OCI-LY3 (cell line): ENCODE data around the gene FLRT1.

Source experiments
- H2AFZ ChIP-seq: fragments of 200-600, 300-600 bp; shearing (Covaris generic); 2 replicates; pipeline ENCODE4 v1.6.0; 2014; ENCODE audit warnings: antibody characterized with exemption, low read depth, low read length
- H3K27ac ChIP-seq: fragments of 200-600, 300-600 bp; sonication (generic); 2 replicates; pipeline ENCODE4 v1.5.1; 2014; ENCODE audit warnings: mild to moderate bottlenecking, low read length, moderate library complexity, mixed read lengths
- H3K27me3 ChIP-seq: fragments of 200-600, 300-600 bp; sonication (generic); 2 replicates; pipeline ENCODE4 v1.6.1; 2014; ENCODE audit warnings: low read depth, low read length, mixed read lengths
- H3K36me3 ChIP-seq: fragments of 200-600, 300-600 bp; sonication (generic); replicated peaks from 2 replicates; pipeline ENCODE3; 2014; ENCODE audit warnings: low read depth, low read length, mixed read lengths
- H3K4me1 ChIP-seq: fragments of 300-600, 200-600 bp; sonication (generic); 2 replicates; pipeline ENCODE4 v1.6.1; 2014; ENCODE audit warnings: low read length, mixed read lengths
- H3K4me2 ChIP-seq: fragments of 200-600, 300-600 bp; sonication (generic); 2 replicates; pipeline ENCODE4 v1.6.1; 2014; ENCODE audit warnings: low read length, mixed read lengths
- H3K4me3 ChIP-seq: fragments of 300-600, 200-600 bp; sonication (generic); 2 replicates; pipeline ENCODE4 v1.5.1; 2014; ENCODE audit warnings: antibody characterized with exemption, mild to moderate bottlenecking, low read length, moderate library complexity
- H3K79me2 ChIP-seq: fragments of 300-600, 200-600 bp; shearing (Covaris generic); 2 replicates; pipeline ENCODE4 v1.6.1; 2014; ENCODE audit warnings: mild to moderate bottlenecking, low read length, mixed read lengths
- H3K9ac ChIP-seq: fragments of 300-600, 200-600 bp; shearing (Covaris generic); 2 replicates; pipeline ENCODE4 v1.6.0; 2014; ENCODE audit warnings: mild to moderate bottlenecking, low read length, moderate library complexity
- H3K9me3 ChIP-seq: fragments of 200-600, 300-600 bp; shearing (Covaris generic); 2 replicates; pipeline ENCODE4 v1.6.1; 2014; ENCODE audit warnings: low read length, mixed read lengths; ENCODE audit not compliant: insufficient read depth
- H4K20me1 ChIP-seq: fragments of 200-600, 300-600 bp; sonication (generic); 2 replicates; pipeline ENCODE4 v1.6.1; 2016; ENCODE audit warnings: low read length, mixed read lengths; ENCODE audit not compliant: insufficient read depth
- EZH2phosphoT487 ChIP-seq: fragments of 200-600 bp; shearing (Covaris generic); IDR thresholded peaks from 2 replicates; pipeline ENCODE4 v1.6.1; 2018; ENCODE audit warnings: antibody characterized with exemption, mixed run types, low read depth
- TF ChIP-seq, protein P1 (sequence below): fragments of 200-600, 300-600 bp; sonication (generic); IDR thresholded peaks from 2 replicates; pipeline ENCODE4 v1.5.1; 2014; ENCODE audit warnings: antibody characterized with exemption, low read length, low read depth

The FLRT1 gene

DNA sequence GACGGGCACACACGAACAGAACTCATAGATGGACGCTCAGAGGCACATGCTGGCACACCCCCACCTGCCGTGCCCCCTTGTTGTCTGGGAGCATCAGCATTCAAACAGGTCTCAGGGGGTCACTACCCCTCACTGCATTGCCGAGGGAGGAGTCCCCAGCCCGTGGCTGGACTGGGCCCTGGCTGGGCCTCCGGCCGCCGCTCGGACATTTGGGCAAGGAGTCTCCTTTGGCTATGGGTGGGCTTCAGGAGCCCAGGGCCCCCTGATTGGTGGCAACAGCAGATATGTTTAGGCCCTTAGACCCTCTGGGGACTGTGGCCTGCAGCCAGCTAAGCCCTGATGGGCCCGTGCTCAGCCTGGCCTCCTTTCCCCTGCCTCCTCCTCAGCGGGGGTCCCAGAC is 41.9 kb downstream of the FLRT1 start:
- Histone ChIP-seq H4K20me1 (no peaks in the 10 kb centered on the region; the same call in 1 of the 2 replicates), H3K36me3 (no peaks in the 10 kb centered on the region), H3K9ac (no peak overlapping the region), H3K4me2 (no peak overlapping the region), H2AFZ (no peak overlapping the region), H3K79me2 (no peaks in the 10 kb centered on the region), H3K27me3 (peaks cover 7% of the 10 kb centered on the region), H3K9me3 (no peaks in the 10 kb centered on the region), H3K4me1 (no peaks in the 10 kb centered on the region), H3K27ac (no peak overlapping the region), H3K4me3 (no peak overlapping the region)
- TF ChIP-seq, protein P1, sequence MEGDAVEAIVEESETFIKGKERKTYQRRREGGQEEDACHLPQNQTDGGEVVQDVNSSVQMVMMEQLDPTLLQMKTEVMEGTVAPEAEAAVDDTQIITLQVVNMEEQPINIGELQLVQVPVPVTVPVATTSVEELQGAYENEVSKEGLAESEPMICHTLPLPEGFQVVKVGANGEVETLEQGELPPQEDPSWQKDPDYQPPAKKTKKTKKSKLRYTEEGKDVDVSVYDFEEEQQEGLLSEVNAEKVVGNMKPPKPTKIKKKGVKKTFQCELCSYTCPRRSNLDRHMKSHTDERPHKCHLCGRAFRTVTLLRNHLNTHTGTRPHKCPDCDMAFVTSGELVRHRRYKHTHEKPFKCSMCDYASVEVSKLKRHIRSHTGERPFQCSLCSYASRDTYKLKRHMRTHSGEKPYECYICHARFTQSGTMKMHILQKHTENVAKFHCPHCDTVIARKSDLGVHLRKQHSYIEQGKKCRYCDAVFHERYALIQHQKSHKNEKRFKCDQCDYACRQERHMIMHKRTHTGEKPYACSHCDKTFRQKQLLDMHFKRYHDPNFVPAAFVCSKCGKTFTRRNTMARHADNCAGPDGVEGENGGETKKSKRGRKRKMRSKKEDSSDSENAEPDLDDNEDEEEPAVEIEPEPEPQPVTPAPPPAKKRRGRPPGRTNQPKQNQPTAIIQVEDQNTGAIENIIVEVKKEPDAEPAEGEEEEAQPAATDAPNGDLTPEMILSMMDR: no peak
- TF ChIP-seq EZH2phosphoT487: no peak

- no peak overlapping the region for H3K4me2 ChIP-seq
- H2AFZ ChIP-seq: no peak overlapping the region
- H3K9me3 ChIP-seq: no peaks in the 10 kb centered on the region
- H3K4me1 ChIP-seq: no peaks in the 10 kb centered on the region
- no peak overlapping the region for H3K27ac ChIP-seq
- H3K4me3 ChIP-seq: no peak overlapping the region
- H4K20me1 ChIP-seq: no peaks in the 10 kb centered on the region; the same call in 1 of the 2 replicates
- TF ChIP-seq EZH2phosphoT487: no peak
- TF ChIP-seq, protein P1: no peak
- no peak overlapping the region for H3K9ac ChIP-seq
- peaks cover 7% of the 10 kb centered on the region for H3K27me3 ChIP-seq
- H3K79me2 ChIP-seq: no peaks in the 10 kb centered on the region
- no peaks in the 10 kb centered on the region for H3K36me3 ChIP-seq
These were observed 42.6 kb downstream of the FLRT1 start for GRCh38 chr11:64078284-64078683.

DNA sequence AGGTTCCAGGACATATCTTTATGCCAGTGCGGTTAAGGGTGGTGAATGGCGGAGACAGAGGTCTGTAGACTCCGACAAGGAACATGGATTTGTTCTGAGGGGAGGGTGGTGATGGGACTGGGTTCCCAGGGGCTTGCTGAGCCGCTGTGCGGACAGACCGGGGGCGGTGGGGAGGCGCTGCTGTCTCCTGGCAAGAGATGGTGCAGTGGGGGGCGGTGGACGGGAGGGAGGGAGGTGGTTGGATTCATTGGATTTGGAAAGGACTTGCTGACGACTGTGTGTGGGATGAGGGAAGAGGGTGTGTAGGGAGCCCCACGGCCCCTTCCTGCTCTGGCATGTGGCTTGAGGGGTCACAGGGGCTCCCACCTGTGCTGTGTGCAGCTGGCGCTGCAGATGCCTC is 43.2 kb downstream of the FLRT1 start:
- Histone ChIP-seq H3K27ac (no peak overlapping the region), H3K4me2 (no peak overlapping the region), H3K27me3 (peaks cover 7% of the 10 kb centered on the region), H3K4me1 (no peaks in the 10 kb centered on the region), H3K4me3 (no peak overlapping the region), H3K9me3 (no peaks in the 10 kb centered on the region), H3K36me3 (no peaks in the 10 kb centered on the region), H3K79me2 (no peaks in the 10 kb centered on the region), H3K9ac (no peak overlapping the region), H4K20me1 (no peaks in the 10 kb centered on the region; the same call in 1 of the 2 replicates), H2AFZ (no peak overlapping the region)
- TF ChIP-seq, protein P1: no peak
- no peak for TF ChIP-seq EZH2phosphoT487

DNA sequence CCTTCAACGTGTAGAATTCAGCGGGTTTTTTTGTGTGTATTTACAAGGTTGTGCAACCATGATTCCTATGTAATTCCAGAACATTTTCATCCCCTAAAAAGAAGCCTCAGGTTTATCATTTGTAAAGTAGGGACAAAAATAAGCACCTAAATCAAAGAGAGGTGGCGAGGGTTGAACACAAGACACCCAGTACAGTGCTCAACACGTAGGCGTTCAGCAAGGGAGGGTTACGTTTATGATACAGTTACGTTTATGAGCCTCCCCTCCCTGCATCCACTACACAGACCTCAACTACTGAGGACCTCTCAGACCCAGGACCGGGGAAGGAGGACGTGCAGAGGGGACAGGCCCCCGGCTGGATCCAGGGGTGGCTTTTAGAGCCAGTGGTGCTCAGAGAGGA is 44.7 kb downstream of the FLRT1 start:
- Histone ChIP-seq H4K20me1 (0 out of 2 replicates have a peak, but pooled peaks cover 6% of the 10 kb centered on the region), H3K9me3 (no peaks in the 10 kb centered on the region), H3K27ac (no peak overlapping the region)

More for the DNA sequence above, 44.7 kb downstream of the FLRT1 start:
- H3K9ac ChIP-seq: no peak overlapping the region
- H3K4me2 ChIP-seq: no peak overlapping the region
- no peak for TF ChIP-seq EZH2phosphoT487
- TF ChIP-seq, protein P1: no peak
- H3K36me3 ChIP-seq: no peaks in the 10 kb centered on the region
- no peaks in the 10 kb centered on the region for H3K79me2 ChIP-seq
- H3K4me1 ChIP-seq: no peaks in the 10 kb centered on the region
- no peak overlapping the region for H2AFZ ChIP-seq
- H3K27me3 ChIP-seq: peaks cover 7% of the 10 kb centered on the region
- H3K4me3 ChIP-seq: no peak overlapping the region
